K562 (cell line): ENCODE data around the gene C13orf46.

Source experiments
- EP300 ChIP-seq: IDR thresholded peaks from 2 replicates; pipeline ENCODE4 v1.6.1; 2012; ENCODE audit warnings: low read length, improper control_type of control experiment
- KAT7 ChIP-seq: sonication (generic); formaldehyde crosslinking; IDR thresholded peaks from 2 replicates; pipeline ENCODE4 v1.8.0; 2022; ENCODE audit warnings: missing genetic modification reagents, mild to moderate bottlenecking, borderline replicate concordance
- POLR2AphosphoS5 ChIP-seq: IDR thresholded peaks from 2 replicates; pipeline ENCODE4 v1.6.1; 2011; ENCODE audit warnings: mild to moderate bottlenecking, low read depth, low read length, moderate library complexity; ENCODE audit not compliant: control insufficient read depth, insufficient read depth

DNA sequence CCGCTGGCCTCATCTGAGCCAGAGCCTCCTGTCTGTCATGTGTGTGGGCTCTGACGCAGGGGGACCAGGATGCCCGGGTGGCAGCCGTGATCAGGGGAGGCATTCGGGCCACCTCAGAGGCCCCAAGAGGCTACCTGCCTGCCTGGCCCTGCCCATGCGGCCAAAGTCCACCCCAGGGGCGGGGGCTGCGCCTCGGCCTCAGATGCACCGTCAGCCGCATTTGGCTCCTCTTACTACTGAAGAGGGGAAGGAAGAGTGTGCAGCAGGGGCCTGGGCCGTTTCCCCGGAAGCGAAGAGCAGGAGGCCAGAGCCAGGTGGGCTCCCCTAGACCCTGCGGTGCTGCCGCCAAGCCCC, 34.0 kb downstream of the C13orf46 start:
- TF ChIP-seq POLR2AphosphoS5 (no peak), KAT7 (no peak), EP300 (no peak)
